CD4-positive, alpha-beta T cell treated with Interleukin-10 for 1 hour (primary cell): ENCODE data around the gene TMEM47.

Source experiments
- DNase-seq: peaks from one replicate; pipeline ENCODE4 v3.0.0-alpha.2; 2020

Gene TMEM47

DNA sequence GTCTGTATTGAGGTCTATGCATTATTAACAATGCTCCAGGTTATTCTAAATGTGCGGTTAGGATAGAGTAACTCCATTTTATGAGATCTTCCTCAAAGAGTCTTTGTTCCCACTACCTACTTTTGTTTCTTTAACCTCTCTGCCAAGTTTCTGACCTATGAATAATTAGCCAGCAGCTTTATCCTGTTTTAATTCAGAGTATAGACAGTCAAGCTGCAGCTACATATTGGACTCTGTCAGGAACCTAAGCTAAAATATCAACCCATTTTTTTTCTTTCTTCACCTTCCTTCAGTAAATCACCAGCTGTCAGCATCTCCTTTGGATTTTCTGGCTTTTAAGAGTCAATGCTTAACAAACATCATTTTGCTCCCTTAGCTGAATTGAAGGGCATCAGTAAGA is 72.3 kb downstream of the TMEM47 start:
- DNase-seq: no peak

DNA sequence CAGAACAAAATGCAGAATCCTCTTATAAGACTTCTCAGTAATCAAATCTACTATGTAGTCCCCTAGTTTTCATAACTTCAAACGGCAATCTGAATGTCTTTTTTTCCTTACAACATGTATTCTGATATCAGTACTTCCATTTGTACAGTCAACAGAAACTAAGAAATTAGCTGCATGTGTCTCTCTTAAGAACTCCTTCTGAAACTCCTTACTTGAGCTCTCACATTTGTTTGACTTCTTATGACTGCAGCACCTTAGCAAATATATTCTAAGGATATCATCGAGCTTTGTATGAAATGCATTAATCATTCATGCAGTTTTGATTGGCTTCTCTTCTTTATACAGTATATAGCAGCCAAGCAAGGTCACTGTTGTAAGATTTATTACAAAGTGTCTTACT is 77.0 kb downstream of the TMEM47 start:
- DNase-seq: no peak

DNA sequence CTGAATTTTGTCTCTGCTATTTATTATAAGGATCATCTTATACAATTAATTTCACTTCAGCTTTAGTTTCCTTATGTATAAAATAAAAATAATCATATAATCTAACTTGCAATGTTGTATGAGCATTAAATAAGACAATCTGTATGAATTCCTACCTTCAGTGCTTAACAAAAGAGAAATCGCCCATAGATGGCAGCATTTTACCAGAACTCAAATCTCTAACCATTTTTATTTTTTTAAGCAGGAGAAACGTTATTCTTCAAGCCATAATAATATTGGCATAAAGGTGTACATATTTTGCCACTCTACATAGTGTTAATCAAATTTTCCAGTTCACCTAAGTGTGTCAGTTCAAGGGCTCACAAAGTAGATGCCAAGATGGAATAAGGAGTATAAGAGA is 78.8 kb downstream of the TMEM47 start:
- DNase-seq: no peak
